Prostate gland (tissue), 2 donors: ENCODE data around the gene ASNSD1. TPM values are rescaled to one million over a fixed set of nuclear protein-coding genes. Genes with fewer than 3 reads are reported as not detected.

Experiments used
- DNase-seq: peaks from one replicate; pipeline ENCODE4 v3.0.0-alpha.2; 2019; ENCODE audit warnings: low spot score
- H3K27ac ChIP-seq, 2 donors: fragments of 200-600 bp; sonication (generic); 2 replicates each; pipeline ENCODE4 v1.5.1; 2017 to 2019
- H3K27me3 ChIP-seq: fragments of 200-600 bp; sonication (generic); replicated peaks from 2 replicates; pipeline ENCODE4 v1.5.1; 2019; ENCODE audit not compliant: insufficient read depth
- H3K36me3 ChIP-seq, 2 donors: fragments of 200-600 bp; sonication (generic); 1 replicate in 1 of 2; 2 replicates in 1 of 2; pipeline versions ENCODE4 v1.5.1 to v1.8.1; 2017 to 2019
- H3K4me1 ChIP-seq: fragments of 200-600 bp; sonication (generic); replicated peaks from 2 replicates; pipeline ENCODE4 v1.5.1; 2019
- H3K4me3 ChIP-seq, 2 donors: fragments of 200-600 bp; sonication (generic); 2 replicates each; pipeline ENCODE4 v1.5.1; 2017 to 2019
- H3K9me3 ChIP-seq: fragments of 200-600 bp; sonication (generic); 2 replicates; pipeline ENCODE4 v1.5.1; 2017
- POLR2A ChIP-seq: fragments of 450-650 bp; IDR thresholded peaks from one replicate; pipeline ENCODE4 v1.6.1; 2016; ENCODE audit warnings: antibody characterized with exemption, mild to moderate bottlenecking
- POLR2AphosphoS5 ChIP-seq: sonication (generic); formaldehyde crosslinking; IDR thresholded peaks from one replicate; pipeline ENCODE4 v1.6.1; 2017; ENCODE audit warnings: antibody characterized with exemption
- WGBS: methylation state at CpG from one replicate; pipeline ENCODE4 v1.1.5; 2018; 5-methylcytosine and 5-hydroxymethylcytosine counted together
- intact Hi-C: fragments of 100-400 bp; cut with DNase I; formaldehyde crosslinking; loops from one replicate; pipeline ENCODE4 v1.14.2; 2022
- total RNA-seq, 2 donors: library from RNA; depleted of rRNA; stranded (reverse); fragments of >200 nt; gene quantifications; one replicate each; pipeline ENCODE4 v1.1.0, GENCODE V29; 2016
- TF ChIP-seq, protein P1 (sequence below), 4 experiments: fragments of 200-600 bp in 2 of 4; fragments of 450-650 bp in 2 of 4; sonication (generic) in 2 of 4; IDR thresholded peaks; 1 replicate in 3 of 4; 2 replicates in 1 of 4; pipeline ENCODE4 v1.5.1; 2016 to 2019; ENCODE audit warnings: antibody characterized with exemption in 4 of 4, mild to moderate bottlenecking in 2 of 4, moderate library complexity in 2 of 4

Gene ASNSD1
- total RNA-seq, 2 donors from 2014 or later: 35.5 to 36.1 TPM

DNA sequence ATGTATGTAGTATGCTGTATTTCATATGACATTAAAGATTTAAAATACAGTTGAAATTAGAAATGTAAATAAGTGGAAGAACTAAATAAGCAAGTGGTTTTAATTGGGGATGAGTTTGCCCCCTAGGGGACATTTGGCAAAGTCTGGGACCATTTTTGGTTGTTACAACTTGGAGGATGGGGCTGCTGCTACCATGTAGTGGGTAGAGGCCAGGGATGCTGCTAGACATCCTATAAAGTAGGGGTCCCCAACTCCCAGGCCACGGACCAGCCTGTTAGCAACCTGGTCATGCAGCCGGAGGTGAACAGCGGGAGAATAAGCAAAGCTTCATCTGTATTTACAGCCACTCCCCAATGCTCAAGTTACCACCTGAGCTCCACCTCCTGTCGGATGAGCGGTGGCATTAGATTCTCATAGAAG, 27.9 kb upstream of the ASNSD1 start:
- Histone ChIP-seq H3K4me1 (no peaks in the 10 kb centered on the region), H3K36me3 (no peaks in the 10 kb centered on the region), H3K27me3 (no peaks in the 10 kb centered on the region), H3K9me3 (no peaks in the 10 kb centered on the region), H3K4me3 (no peak overlapping the region), H3K27ac (no peak overlapping the region)
- 73% methylated on average over 5 of the region's 5 CpGs for WGBS
- DNase-seq: no peak
- TF ChIP-seq POLR2A (no peak), POLR2AphosphoS5 (no peak)
- TF ChIP-seq, protein P1, sequence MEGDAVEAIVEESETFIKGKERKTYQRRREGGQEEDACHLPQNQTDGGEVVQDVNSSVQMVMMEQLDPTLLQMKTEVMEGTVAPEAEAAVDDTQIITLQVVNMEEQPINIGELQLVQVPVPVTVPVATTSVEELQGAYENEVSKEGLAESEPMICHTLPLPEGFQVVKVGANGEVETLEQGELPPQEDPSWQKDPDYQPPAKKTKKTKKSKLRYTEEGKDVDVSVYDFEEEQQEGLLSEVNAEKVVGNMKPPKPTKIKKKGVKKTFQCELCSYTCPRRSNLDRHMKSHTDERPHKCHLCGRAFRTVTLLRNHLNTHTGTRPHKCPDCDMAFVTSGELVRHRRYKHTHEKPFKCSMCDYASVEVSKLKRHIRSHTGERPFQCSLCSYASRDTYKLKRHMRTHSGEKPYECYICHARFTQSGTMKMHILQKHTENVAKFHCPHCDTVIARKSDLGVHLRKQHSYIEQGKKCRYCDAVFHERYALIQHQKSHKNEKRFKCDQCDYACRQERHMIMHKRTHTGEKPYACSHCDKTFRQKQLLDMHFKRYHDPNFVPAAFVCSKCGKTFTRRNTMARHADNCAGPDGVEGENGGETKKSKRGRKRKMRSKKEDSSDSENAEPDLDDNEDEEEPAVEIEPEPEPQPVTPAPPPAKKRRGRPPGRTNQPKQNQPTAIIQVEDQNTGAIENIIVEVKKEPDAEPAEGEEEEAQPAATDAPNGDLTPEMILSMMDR (IDR thresholded peaks at IDR 0.05): peak in 3 of 4 experiments; percentile 16 to 19 (median 18)
- intact Hi-C loops: no loop called here

DNA sequence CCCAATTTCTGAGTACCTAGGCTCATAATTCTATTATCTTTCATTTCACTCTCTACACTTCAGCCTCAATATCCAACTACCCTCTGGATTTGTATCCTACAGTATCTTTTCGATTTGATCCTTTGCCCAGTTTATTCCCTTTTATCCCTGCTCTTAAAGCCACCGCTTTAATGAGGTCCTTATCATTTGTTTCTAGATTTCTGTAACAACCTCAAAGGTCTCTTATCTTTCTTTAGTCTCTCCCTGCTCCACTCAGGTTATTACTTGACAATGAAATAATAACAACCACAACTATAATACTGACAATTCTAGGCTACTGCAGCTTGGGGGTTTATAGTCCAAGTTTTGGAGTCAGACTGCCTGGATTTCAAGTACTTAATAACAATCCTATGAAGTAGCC, 25.9 kb upstream of the ASNSD1 start:
- Histone ChIP-seq H3K27ac (no peak overlapping the region), H3K9me3 (no peaks in the 10 kb centered on the region), H3K4me3 (no peak overlapping the region), H3K36me3 (no peaks in the 10 kb centered on the region), H3K4me1 (no peaks in the 10 kb centered on the region), H3K27me3 (no peaks in the 10 kb centered on the region)
- WGBS: 85% methylated on average over 2 of the region's 2 CpGs
- TF ChIP-seq, protein P1 (IDR thresholded peaks at IDR 0.05): no peak
- TF ChIP-seq POLR2AphosphoS5 (no peak), POLR2A (no peak)
- DNase-seq: no peak
- intact Hi-C loops: no loop called here

DNA sequence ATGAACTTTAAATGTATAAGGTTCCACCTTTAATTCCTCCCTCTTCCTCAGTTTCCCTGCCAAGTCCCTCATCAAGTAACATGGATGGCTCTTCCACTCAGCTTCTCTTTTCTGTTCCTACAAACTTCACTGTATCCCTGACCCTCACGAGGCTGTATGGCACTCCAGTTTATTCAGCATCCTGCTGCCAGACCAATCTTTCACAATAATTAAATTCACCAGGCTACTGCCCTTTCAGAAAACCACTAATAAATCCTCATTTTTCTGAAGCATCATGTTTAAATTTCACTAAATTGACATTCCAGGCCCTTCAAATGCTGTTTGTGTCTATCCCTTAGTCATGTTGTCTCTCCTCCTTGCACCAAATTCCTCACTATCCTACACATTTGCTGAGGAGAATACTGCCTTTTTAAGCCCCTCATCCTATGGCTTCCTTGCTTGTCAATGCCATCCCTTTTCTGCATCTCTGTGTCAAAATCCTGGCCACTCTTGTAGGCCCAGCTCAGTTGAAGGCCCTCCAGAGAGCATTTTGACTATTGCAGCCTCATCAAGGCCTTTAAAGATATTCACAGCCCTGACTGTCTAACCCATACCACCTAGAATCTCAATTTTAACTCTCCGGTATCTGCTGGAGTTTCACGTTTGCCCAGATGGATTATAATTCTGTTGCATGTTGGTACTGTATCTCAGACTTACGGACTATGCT, 22.8 kb upstream of the ASNSD1 start:
- intact Hi-C loops: no loop called here
- 96% methylated on average over 4 of the region's 4 CpGs for WGBS
- Histone ChIP-seq H3K4me3 (no peak overlapping the region), H3K4me1 (no peaks in the 10 kb centered on the region), H3K36me3 (no peaks in the 10 kb centered on the region), H3K9me3 (no peaks in the 10 kb centered on the region), H3K27ac (no peak overlapping the region), H3K27me3 (no peaks in the 10 kb centered on the region)
- DNase-seq: no peak
- TF ChIP-seq POLR2AphosphoS5: no peak
- TF ChIP-seq POLR2A: no peak
- TF ChIP-seq, protein P1 (IDR thresholded peaks at IDR 0.05): no peak

DNA sequence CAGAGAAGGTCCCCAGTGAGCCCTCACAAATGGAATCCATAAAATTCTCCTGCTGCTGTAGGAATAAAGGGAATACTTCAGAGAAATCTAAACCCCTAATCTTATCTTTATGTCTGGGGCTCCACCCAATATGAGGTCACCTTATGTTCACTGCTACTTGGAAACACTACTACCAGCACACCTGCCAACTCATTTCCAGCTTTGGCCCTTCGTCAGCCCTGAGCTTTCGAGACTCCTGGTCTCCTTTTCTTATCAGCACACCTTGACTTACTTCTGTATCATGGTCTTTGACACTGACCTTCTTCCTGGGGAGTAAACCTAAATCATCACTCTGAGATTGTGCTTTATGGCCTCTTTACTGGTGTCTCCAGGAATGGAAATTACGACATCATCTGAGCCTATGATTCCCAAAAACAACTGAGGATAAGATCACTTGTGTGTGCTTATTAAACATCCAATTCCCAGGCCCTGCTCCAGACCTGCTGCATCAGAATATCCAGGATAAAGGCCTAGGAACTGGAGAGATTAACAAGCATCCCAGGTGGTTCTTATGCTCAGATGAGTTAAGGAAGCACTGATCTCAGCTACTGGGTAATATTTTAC, 22.2 kb upstream of the ASNSD1 start:
- Histone ChIP-seq H3K4me3 (no peak overlapping the region), H3K27me3 (no peaks in the 10 kb centered on the region), H3K27ac (no peak overlapping the region), H3K36me3 (no peaks in the 10 kb centered on the region), H3K9me3 (no peaks in the 10 kb centered on the region), H3K4me1 (no peaks in the 10 kb centered on the region)
- no peak for DNase-seq
- no peak for TF ChIP-seq POLR2AphosphoS5
- TF ChIP-seq POLR2A: no peak
- TF ChIP-seq, protein P1 (IDR thresholded peaks at IDR 0.05): no peak
- intact Hi-C loops: no loop called here
- WGBS: 54% methylated on average over 3 of the region's 3 CpGs

DNA sequence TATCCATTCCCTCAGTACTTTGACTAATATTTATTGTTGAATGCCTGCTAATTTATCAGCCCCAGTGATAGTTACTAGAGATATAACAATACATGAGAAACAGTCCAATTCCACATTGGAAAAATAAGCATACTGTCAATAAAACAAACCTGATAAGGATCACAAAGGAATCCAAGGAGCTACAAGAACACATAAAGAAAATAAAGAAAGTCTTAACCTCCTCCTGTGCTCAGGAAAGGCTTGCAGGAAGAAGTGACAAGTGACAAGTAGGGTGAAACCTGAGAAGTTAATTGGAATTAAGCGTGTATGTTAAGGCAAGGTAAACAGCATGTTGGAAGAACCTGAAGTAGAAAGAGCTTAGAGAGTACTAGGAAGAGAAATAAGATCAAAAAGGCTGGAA, 20.3 kb upstream of the ASNSD1 start:
- no peak for DNase-seq
- 32% methylated on average over 1 of the region's 1 CpG for WGBS
- Histone ChIP-seq H3K27me3 (no peaks in the 10 kb centered on the region), H3K36me3 (no peaks in the 10 kb centered on the region), H3K4me1 (no peaks in the 10 kb centered on the region), H3K4me3 (no peak overlapping the region), H3K27ac (no peak overlapping the region), H3K9me3 (no peaks in the 10 kb centered on the region)
- TF ChIP-seq POLR2AphosphoS5 (no peak), POLR2A (no peak)
- TF ChIP-seq, protein P1 (IDR thresholded peaks at IDR 0.05): no peak
- intact Hi-C loops: no loop called here
